Renal cortex interstitium (tissue), 11 donors: Measurements from ENCODE around the gene MST1. TPM values are rescaled to one million over a fixed set of nuclear protein-coding genes. Genes with fewer than 3 reads are reported as not detected.
"Not testable (repeated sequence)": the region's sequence is repeated elsewhere in the genome, so short reads cannot be mapped to it uniquely, and the experiment has no call there.

ENCODE experiments used
- DNase-seq, 11 donors: peaks; one replicate each; pipeline ENCODE4 v3.0.0-alpha.2; 2013; ENCODE audit warnings: low read depth in 9 of 11, low spot score in 4 of 11; ENCODE audit errors: extremely low read depth in 1 of 11
- polyA plus RNA-seq, 3 donors: library from polyadenylated mRNA; unstranded; fragments of 120-200 nt; gene quantifications; one replicate each; pipeline ENCODE4 v1.2.1, GENCODE V29; 2013; ENCODE audit not compliant: insufficient read length in 3 of 3

Gene MST1
- polyA plus RNA-seq, 3 donors = 99.1 to 242 (median 199) TPM

GRCh38 chr3:49687424-49687795 is 1.9 kb downstream of the MST1 start:
- DNase-seq = not testable (repeated sequence)

GRCh38 chr3:49686769-49687423 is 2.4 kb downstream of the MST1 start:
- peak in 4 of 11 donors; percentile 58 to 77 (median 68) for DNase-seq

- DNase-seq = not testable (repeated sequence)
These were observed 2.9 kb downstream of the MST1 start for GRCh38 chr3:49686346-49686745.

GRCh38 chr3:49685846-49686245 is 3.4 kb downstream of the MST1 start:
- not testable (repeated sequence) for DNase-seq

- not testable (repeated sequence) for DNase-seq
These were observed 4.2 kb downstream of the MST1 start for GRCh38 chr3:49685103-49685502.

- DNase-seq = not testable (repeated sequence)
These were observed 4.8 kb downstream of the MST1 start for GRCh38 chr3:49684453-49684852.

GRCh38 chr3:49683162-49683561 is 6.1 kb downstream of the MST1 start:
- no peak for DNase-seq

- DNase-seq = no peak
These were observed 7.7 kb downstream of the MST1 start for GRCh38 chr3:49681543-49681942.

- DNase-seq = no peak
These were observed 8.1 kb downstream of the MST1 start for GRCh38 chr3:49681232-49681522.

GRCh38 chr3:49680493-49681231 is 8.6 kb downstream of the MST1 start:
- no peak for DNase-seq

GRCh38 chr3:49675912-49676311 is 13.4 kb downstream of the MST1 start:
- no peak for DNase-seq

- no peak for DNase-seq
These were observed 14.7 kb downstream of the MST1 start for GRCh38 chr3:49674497-49674983.

- DNase-seq = peak; percentile 85 to 94 (median 91)
These were observed 15.4 kb downstream of the MST1 start, which contains the start of gene APEH for GRCh38 chr3:49673715-49674496. TSS of gene APEH (plus strand) at chr3:49674351. CDS start at chr3:49674402, 51 bp downstream.

GRCh38 chr3:49673121-49673714 is 16.1 kb downstream of the MST1 start:
- DNase-seq = no peak

GRCh38 chr3:49671291-49672288 is 17.7 kb downstream of the MST1 start:
- peak in 7 of 11 donors; percentile 41 to 71 (median 63) for DNase-seq

GRCh38 chr3:49670940-49671290 is 18.4 kb downstream of the MST1 start:
- DNase-seq = no peak

- no peak for DNase-seq
These were observed 19.9 kb downstream of the MST1 start for GRCh38 chr3:49669352-49669751.

- DNase-seq = no peak
These were observed 20.4 kb downstream of the MST1 start for GRCh38 chr3:49668861-49669260.
